PC-9 (cell line): ENCODE data around the gene NPL.

ENCODE experiments used
- EZH2 ChIP-seq: fragments of 200-600 bp; sonication (generic); IDR thresholded peaks from 2 replicates; pipeline ENCODE4 v1.8.0; 2017; ENCODE audit warnings: antibody characterized with exemption, low read depth
- TF ChIP-seq, protein P1 (sequence below): fragments of 200-600 bp; sonication (generic); conservative IDR thresholded peaks from 2 replicates; pipeline ENCODE4 v1.6.1; 2017; ENCODE audit warnings: mixed run types, antibody characterized with exemption, mild to moderate bottlenecking, moderate library complexity

DNA sequence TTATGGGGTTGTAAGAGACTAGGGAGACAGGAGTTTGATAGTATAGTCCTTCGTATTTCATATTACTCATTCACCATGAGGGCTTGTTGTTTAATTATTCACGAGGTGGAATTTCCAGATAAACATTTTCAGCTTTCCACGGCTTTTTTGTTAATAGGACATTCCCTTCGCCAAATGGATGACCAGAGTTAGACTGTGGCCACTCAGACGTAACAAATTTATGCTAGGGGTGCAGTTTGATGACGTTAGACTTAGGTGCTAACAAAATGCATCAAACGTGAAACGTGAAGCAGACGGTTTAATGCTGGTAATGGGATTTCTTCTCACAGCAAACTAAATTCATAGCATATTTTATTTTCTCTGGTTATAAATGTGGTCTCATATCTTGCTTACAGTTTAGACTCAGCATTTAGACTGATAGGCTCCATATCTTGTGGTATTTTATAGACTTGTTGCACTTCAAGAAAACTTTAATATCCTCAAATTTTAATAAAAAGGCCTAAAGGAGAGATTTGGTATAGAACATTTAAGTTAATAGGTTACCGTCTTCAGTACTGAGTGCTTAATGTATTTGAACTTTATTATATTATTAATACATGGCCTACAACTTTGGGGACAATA is 51.9 kb downstream of the NPL start:
- TF ChIP-seq, protein P1, sequence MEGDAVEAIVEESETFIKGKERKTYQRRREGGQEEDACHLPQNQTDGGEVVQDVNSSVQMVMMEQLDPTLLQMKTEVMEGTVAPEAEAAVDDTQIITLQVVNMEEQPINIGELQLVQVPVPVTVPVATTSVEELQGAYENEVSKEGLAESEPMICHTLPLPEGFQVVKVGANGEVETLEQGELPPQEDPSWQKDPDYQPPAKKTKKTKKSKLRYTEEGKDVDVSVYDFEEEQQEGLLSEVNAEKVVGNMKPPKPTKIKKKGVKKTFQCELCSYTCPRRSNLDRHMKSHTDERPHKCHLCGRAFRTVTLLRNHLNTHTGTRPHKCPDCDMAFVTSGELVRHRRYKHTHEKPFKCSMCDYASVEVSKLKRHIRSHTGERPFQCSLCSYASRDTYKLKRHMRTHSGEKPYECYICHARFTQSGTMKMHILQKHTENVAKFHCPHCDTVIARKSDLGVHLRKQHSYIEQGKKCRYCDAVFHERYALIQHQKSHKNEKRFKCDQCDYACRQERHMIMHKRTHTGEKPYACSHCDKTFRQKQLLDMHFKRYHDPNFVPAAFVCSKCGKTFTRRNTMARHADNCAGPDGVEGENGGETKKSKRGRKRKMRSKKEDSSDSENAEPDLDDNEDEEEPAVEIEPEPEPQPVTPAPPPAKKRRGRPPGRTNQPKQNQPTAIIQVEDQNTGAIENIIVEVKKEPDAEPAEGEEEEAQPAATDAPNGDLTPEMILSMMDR: no peak
- TF ChIP-seq EZH2: no peak
